Lower lobe of right lung (tissue), 2 donors: Measurements from ENCODE around the gene MRPL28. TPM values are rescaled to one million over a fixed set of nuclear protein-coding genes. Genes with fewer than 3 reads are reported as not detected.
A peak's percentile ranks its signal among the peaks of the same experiment; 100 is the strongest.
"Not testable (repeated sequence)": the region's sequence is repeated elsewhere in the genome, so short reads cannot be mapped to it uniquely, and the experiment has no call there.

Experiments used
- ATAC-seq, 2 donors: fragments of 200-7000 bp; cut with Tn5 transposase; one replicate each; pipeline ENCODE4 v1.9.1; 2020 to 2022; ENCODE audit warnings: mild to moderate bottlenecking in 2 of 2, moderate library complexity in 2 of 2
- DNase-seq: peaks from one replicate; pipeline ENCODE4 v3.0.0-alpha.2; 2020
- H3K27ac ChIP-seq: fragments of 200-600 bp; one replicate; pipeline ENCODE4 v1.8.0; 2022
- H3K27me3 ChIP-seq: fragments of 200-600 bp; one replicate; pipeline ENCODE4 v1.8.0; 2022; ENCODE audit warnings: low read depth
- H3K36me3 ChIP-seq: fragments of 200-600 bp; one replicate; pipeline ENCODE4 v1.8.0; 2022; ENCODE audit warnings: mild to moderate bottlenecking
- H3K4me1 ChIP-seq: fragments of 200-600 bp; one replicate; pipeline ENCODE4 v1.8.0; 2022
- H3K4me3 ChIP-seq: fragments of 200-600 bp; one replicate; pipeline ENCODE4 v1.8.0; 2022; ENCODE audit warnings: mild to moderate bottlenecking
- H3K9me3 ChIP-seq: fragments of 200-600 bp; one replicate; pipeline ENCODE4 v1.8.0; 2022
- CTCF ChIP-seq: fragments of 200-600 bp; IDR thresholded peaks from one replicate; pipeline ENCODE4 v1.8.0; 2022; ENCODE audit warnings: antibody characterized with exemption, mild to moderate bottlenecking
- intact Hi-C: fragments of 100-400 bp; cut with DNase I; formaldehyde crosslinking; loops from one replicate; pipeline ENCODE4 v1.11.0; 2022
- total RNA-seq: library from RNA; stranded (reverse); fragmentation: NEBNext Ultra II Directional; extraction: Animal tissue kit (Norgen Biotek cat#: 25700); gene quantifications from one replicate; pipeline ENCODE4 v1.2.1, GENCODE V29; 2021
- donor health status: DM: no; HTN: yes; CAD: no; lungs with severe emphysema.

MRPL28 gene
- total RNA-seq, 1 donor from 2014 or later = 43.4 TPM

GRCh38 chr16:340370-341091, 29.8 kb downstream of the MRPL28 start:
- no peak for ATAC-seq
- Histone ChIP-seq H3K36me3 (peaks cover 17% of the 10 kb centered on the region), H3K9me3 (no peaks in the 10 kb centered on the region), H3K27me3 (no peaks in the 10 kb centered on the region), H3K27ac (no peak overlapping the region), H3K4me3 (no peak overlapping the region), H3K4me1 (peaks cover 36% of the 10 kb centered on the region)
- TF ChIP-seq CTCF = no peak
- intact Hi-C loops = no loop called here
- no peak for DNase-seq

DNA sequence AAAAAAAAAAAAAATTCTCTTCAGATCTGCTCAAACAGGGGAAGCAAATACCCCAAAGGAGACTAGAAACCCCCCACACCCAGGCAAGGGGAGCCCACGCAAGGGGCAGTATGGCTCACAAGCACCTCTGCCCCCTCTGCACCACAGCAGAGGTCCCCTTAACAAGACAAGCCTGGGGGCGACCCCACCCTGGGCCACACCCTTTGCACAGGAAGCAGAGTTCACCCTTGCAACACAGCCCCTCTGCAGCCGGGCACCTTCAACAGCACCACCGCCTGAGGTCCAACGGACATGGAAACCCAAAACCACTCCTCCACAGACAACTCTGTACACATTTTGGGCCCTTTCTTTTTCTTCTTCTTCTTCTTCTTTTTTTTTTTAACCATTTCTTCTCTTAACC, 30.7 kb downstream of the MRPL28 start:
- no peak overlapping the region for H3K27ac ChIP-seq
- DNase-seq (no peak), ATAC-seq (peak; percentile 47 to 54)
- H3K4me3 ChIP-seq = no peak overlapping the region
- intact Hi-C loops = no loop called here
- H3K36me3 ChIP-seq = peaks cover 8% of the 10 kb centered on the region
- no peaks in the 10 kb centered on the region for H3K27me3 ChIP-seq
- no peaks in the 10 kb centered on the region for H3K9me3 ChIP-seq
- peaks cover 36% of the 10 kb centered on the region for H3K4me1 ChIP-seq
- no peak for TF ChIP-seq CTCF

- TF ChIP-seq CTCF = no peak
- H3K4me1 ChIP-seq = peaks cover 36% of the 10 kb centered on the region
- H3K4me3 ChIP-seq = no peak overlapping the region
- peak; percentile 26 to 55 for ATAC-seq
- no peak for DNase-seq
- no peaks in the 10 kb centered on the region for H3K27me3 ChIP-seq
- peaks cover 8% of the 10 kb centered on the region for H3K36me3 ChIP-seq
- H3K9me3 ChIP-seq = no peaks in the 10 kb centered on the region
- H3K27ac ChIP-seq = no peak overlapping the region
- intact Hi-C loops = no loop called here
Measured at GRCh38 chr16:337975-338575, 32.3 kb downstream of the MRPL28 start.

DNA sequence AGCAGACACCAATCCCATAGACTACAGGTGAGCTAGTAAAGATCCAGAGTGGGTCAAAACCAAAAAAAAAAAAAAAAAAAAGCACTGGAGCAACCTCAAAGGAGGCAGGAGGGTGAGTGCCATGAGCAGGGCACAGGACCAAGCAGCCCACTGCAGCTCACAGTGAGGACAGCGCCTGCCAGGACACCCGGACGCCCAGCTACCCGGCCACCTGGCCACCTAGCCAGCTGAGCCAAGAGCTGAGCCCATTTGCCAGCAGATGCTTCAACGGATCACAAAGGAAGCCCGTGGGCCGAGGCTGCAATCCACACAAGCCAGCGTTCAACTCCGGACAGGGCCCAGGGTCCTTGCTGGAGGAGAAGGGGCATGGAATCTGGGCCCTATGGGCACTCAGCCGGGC, 32.9 kb downstream of the MRPL28 start:
- Histone ChIP-seq H3K27me3 (no peaks in the 10 kb centered on the region), H3K27ac (no peak overlapping the region), H3K36me3 (peaks cover 3% of the 10 kb centered on the region), H3K4me3 (no peak overlapping the region), H3K4me1 (peaks cover 36% of the 10 kb centered on the region), H3K9me3 (no peaks in the 10 kb centered on the region)
- ATAC-seq = no peak
- intact Hi-C loops = no loop called here
- DNase-seq = no peak
- TF ChIP-seq CTCF = no peak

DNA sequence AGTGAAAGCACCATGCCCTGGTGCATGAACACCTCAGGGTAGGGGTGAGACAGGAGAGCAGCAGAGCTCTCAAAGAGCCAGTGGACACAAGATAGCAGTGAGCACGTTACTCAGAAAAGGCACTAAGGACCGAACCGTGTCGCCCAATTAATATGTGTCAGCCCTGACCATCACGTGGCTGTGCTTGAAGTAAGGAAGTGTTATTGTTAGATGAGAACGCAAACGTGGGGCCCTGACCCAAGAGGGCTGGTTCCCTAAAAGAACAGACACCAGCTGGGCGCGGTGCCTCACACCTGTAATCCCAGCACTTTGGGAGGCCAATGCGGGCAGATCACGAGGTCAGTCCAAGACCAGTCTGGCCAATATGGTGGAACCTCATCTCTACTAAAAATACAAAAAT, 34.1 kb downstream of the MRPL28 start:
- Histone ChIP-seq H3K9me3 (no peaks in the 10 kb centered on the region), H3K4me3 (no peak overlapping the region), H3K4me1 (peaks cover 36% of the 10 kb centered on the region), H3K27ac (no peak overlapping the region), H3K27me3 (no peaks in the 10 kb centered on the region), H3K36me3 (no peaks in the 10 kb centered on the region)
- no peak for TF ChIP-seq CTCF
- peak in 1 of 2 donors; percentile 33 for ATAC-seq
- DNase-seq = peak; percentile 70
- intact Hi-C loops = no loop called here

GRCh38 chr16:334861-335632, 35.3 kb downstream of the MRPL28 start:
- DNase-seq, ATAC-seq, H3K27ac ChIP-seq, H3K36me3 ChIP-seq, H3K9me3 ChIP-seq, H3K4me3 ChIP-seq, intact Hi-C loops, H3K27me3 ChIP-seq: not testable (repeated sequence)
- peaks cover 37% of the 10 kb centered on the region for H3K4me1 ChIP-seq

DNA sequence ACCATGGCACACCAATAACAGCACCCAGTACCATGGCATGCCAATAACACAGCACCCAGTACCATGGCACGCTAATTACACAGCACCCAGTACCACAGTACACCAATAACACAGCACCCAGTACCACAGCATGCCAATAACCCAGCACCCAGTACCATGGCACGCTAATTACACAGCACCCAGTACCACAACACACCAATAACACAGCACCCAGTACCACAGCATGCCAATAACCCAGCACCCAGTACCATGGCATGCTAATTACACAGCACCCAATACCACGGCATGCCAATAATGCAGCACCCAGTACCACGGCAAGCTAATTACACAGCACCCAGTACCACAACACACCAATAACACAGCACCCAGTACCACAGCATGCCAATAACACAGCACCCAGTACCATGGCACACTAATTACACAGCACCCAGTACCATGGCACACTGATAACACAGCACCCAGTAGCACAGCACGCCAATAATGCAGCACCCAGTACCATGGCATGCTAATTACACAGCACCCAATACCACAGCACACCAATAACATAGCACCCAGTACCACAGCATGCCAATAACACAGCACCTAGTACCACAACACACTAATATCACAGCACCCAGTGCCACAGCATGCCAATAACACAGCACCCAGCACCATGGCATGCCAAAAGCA, 36.0 kb downstream of the MRPL28 start:
- H3K36me3 ChIP-seq, H3K4me3 ChIP-seq, ATAC-seq, intact Hi-C loops, DNase-seq, H3K27ac ChIP-seq, H3K27me3 ChIP-seq, H3K9me3 ChIP-seq: not testable (repeated sequence)
- H3K4me1 ChIP-seq = peaks cover 29% of the 10 kb centered on the region
